GM12891 (cell line): ENCODE data around the gene TBC1D22A.

Experiments used
- PAX5 ChIP-seq: IDR thresholded peaks from 2 replicates; pipeline ENCODE4 v1.6.1; 2011; ENCODE audit warnings: low read length, moderate library complexity, mild to moderate bottlenecking; ENCODE audit not compliant: insufficient read depth, severe bottlenecking
- POLR2A ChIP-seq: IDR thresholded peaks from 2 replicates; pipeline ENCODE4 v1.6.1; 2011; ENCODE audit warnings: low read depth, low read length, control low read depth
- POLR2AphosphoS5 ChIP-seq: IDR thresholded peaks from 2 replicates; pipeline ENCODE4 v1.6.1; 2011; ENCODE audit warnings: low read depth, low read length, control low read depth
- POU2F2 ChIP-seq: IDR thresholded peaks from 2 replicates; pipeline ENCODE4 v1.6.1; 2011; ENCODE audit warnings: low read depth, mild to moderate bottlenecking, control low read depth, low read length, moderate library complexity
- SPI1 ChIP-seq: IDR thresholded peaks from 2 replicates; pipeline ENCODE4 v1.6.1; 2011; ENCODE audit warnings: low read depth, low read length, control low read depth
- TAF1 ChIP-seq: IDR thresholded peaks from 2 replicates; pipeline ENCODE4 v1.6.1; 2011; ENCODE audit warnings: low read depth, low read length, control low read depth

DNA sequence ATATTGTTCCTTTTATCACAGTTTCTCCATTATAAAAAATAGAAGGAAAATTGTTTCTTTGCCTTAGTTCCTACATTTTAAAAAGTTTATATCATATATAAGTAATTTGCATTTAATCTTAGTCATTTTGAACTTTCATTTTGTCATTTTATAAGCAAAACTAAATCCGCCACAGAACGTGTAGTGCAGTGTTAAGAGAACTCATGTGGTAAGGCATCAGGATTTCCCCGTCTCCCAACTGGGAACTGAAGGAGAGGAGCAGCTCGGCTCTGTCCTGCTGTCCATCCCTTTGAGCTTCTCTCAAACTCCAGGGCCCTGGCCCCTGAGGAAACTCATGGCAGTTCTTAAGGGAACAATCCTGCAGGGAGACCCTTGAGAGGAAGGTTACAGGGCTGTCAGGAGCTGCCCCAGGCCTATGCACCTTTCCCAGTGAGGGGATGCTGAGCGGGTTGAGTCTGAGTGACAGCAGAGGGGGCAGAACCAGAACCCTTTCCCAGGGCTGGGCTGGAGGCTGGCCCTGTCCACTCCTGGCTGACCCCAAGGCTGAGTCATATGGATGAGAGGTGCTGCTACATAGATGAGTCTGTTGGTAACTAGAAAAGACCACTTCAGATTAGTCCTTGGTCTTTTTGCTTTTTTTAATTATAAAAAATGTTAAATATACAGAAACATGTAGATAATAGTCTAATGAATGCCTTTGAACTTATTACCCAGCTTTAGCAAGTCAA is 333.1 kb downstream of the TBC1D22A start:
- TF ChIP-seq POLR2AphosphoS5, result no peak
- TF ChIP-seq POLR2A, result no peak
- no peak for TF ChIP-seq TAF1
- TF ChIP-seq SPI1, result no peak
- no peak for TF ChIP-seq POU2F2
- no peak for TF ChIP-seq PAX5
